Prostate gland (tissue), 2 donors: ENCODE results near the gene HEG1. TPM values are rescaled to one million over a fixed set of nuclear protein-coding genes. Genes with fewer than 3 reads are reported as not detected.

Experiments used
- DNase-seq: peaks from one replicate; pipeline ENCODE4 v3.0.0-alpha.2; 2019; ENCODE audit warnings: low spot score
- H3K27ac ChIP-seq, 2 donors: fragments of 200-600 bp; sonication (generic); 2 replicates each; pipeline ENCODE4 v1.5.1; 2017 to 2019
- H3K27me3 ChIP-seq: fragments of 200-600 bp; sonication (generic); replicated peaks from 2 replicates; pipeline ENCODE4 v1.5.1; 2019; ENCODE audit not compliant: insufficient read depth
- H3K36me3 ChIP-seq, 2 donors: fragments of 200-600 bp; sonication (generic); 1 replicate in 1 of 2; 2 replicates in 1 of 2; pipeline versions ENCODE4 v1.5.1 to v1.8.1; 2017 to 2019
- H3K4me1 ChIP-seq: fragments of 200-600 bp; sonication (generic); replicated peaks from 2 replicates; pipeline ENCODE4 v1.5.1; 2019
- H3K4me3 ChIP-seq, 2 donors: fragments of 200-600 bp; sonication (generic); 2 replicates each; pipeline ENCODE4 v1.5.1; 2017 to 2019
- H3K9me3 ChIP-seq: fragments of 200-600 bp; sonication (generic); 2 replicates; pipeline ENCODE4 v1.5.1; 2017
- POLR2A ChIP-seq: fragments of 450-650 bp; IDR thresholded peaks from one replicate; pipeline ENCODE4 v1.6.1; 2016; ENCODE audit warnings: antibody characterized with exemption, mild to moderate bottlenecking
- POLR2AphosphoS5 ChIP-seq: sonication (generic); formaldehyde crosslinking; IDR thresholded peaks from one replicate; pipeline ENCODE4 v1.6.1; 2017; ENCODE audit warnings: antibody characterized with exemption
- WGBS: methylation state at CpG from one replicate; pipeline ENCODE4 v1.1.5; 2018; 5-methylcytosine and 5-hydroxymethylcytosine counted together
- intact Hi-C: fragments of 100-400 bp; cut with DNase I; formaldehyde crosslinking; loops from one replicate; pipeline ENCODE4 v1.14.2; 2022
- total RNA-seq, 2 donors: library from RNA; depleted of rRNA; stranded (reverse); fragments of >200 nt; gene quantifications; one replicate each; pipeline ENCODE4 v1.1.0, GENCODE V29; 2016
- TF ChIP-seq, protein P1 (sequence below), 4 experiments: fragments of 200-600 bp in 2 of 4; fragments of 450-650 bp in 2 of 4; sonication (generic) in 2 of 4; IDR thresholded peaks; 1 replicate in 3 of 4; 2 replicates in 1 of 4; pipeline ENCODE4 v1.5.1; 2016 to 2019; ENCODE audit warnings: antibody characterized with exemption in 4 of 4, mild to moderate bottlenecking in 2 of 4, moderate library complexity in 2 of 4

Gene HEG1
- total RNA-seq, 2 donors from 2014 or later = 27.5 to 130 TPM

DNA sequence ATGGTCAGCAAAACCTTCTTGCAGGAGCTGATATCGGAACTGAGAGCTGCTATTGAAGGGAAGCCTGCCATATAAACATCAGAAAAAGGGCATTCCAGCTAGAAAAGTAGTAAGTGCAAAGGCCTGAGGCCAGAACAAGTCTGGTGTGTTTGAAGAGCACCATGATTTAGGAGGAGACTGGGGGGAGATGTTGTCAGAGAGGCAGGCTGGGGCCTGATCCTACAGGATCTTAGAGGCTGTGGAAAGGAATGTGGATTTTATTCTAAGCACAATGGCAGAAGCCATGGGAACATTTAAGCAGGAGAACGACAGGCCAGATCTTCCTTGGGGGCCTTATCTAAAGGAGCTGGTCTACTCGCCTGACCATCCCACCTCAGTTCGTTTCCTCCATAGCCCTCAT is 116.1 kb downstream of the HEG1 start:
- intact Hi-C loops = no loop called here
- DNase-seq = peak; percentile 4
- no peaks in the 10 kb centered on the region for H3K36me3 ChIP-seq
- TF ChIP-seq POLR2A (no peak), POLR2AphosphoS5 (no peak)
- TF ChIP-seq, protein P1, sequence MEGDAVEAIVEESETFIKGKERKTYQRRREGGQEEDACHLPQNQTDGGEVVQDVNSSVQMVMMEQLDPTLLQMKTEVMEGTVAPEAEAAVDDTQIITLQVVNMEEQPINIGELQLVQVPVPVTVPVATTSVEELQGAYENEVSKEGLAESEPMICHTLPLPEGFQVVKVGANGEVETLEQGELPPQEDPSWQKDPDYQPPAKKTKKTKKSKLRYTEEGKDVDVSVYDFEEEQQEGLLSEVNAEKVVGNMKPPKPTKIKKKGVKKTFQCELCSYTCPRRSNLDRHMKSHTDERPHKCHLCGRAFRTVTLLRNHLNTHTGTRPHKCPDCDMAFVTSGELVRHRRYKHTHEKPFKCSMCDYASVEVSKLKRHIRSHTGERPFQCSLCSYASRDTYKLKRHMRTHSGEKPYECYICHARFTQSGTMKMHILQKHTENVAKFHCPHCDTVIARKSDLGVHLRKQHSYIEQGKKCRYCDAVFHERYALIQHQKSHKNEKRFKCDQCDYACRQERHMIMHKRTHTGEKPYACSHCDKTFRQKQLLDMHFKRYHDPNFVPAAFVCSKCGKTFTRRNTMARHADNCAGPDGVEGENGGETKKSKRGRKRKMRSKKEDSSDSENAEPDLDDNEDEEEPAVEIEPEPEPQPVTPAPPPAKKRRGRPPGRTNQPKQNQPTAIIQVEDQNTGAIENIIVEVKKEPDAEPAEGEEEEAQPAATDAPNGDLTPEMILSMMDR (IDR thresholded peaks at IDR 0.05) = no peak
- no peaks in the 10 kb centered on the region for H3K9me3 ChIP-seq
- 54% methylated on average over 4 of the region's 4 CpGs for WGBS
- H3K27ac ChIP-seq = no peak overlapping the region
- H3K4me1 ChIP-seq = no peaks in the 10 kb centered on the region
- H3K27me3 ChIP-seq = no peaks in the 10 kb centered on the region
- H3K4me3 ChIP-seq = no peak overlapping the region

DNA sequence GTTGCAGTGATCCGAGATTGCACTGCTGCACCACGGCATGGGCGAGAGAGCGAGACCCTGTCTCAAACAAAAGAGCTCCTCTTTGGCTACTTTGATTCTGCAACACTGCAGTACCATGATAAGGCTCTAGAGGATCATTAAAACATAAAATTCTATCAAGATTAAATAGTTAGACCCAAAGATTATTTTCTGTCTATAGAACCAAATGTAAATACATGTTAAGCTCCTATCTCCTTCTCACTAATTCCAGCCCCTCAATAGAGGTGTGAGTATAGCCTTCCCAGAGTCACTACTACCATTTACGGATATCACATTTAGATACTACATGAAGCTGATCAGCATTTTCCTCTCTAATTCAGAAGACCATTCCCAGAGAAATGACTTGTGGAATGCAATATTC is 116.9 kb downstream of the HEG1 start:
- no peaks in the 10 kb centered on the region for H3K36me3 ChIP-seq
- no peak overlapping the region for H3K4me3 ChIP-seq
- TF ChIP-seq POLR2A = no peak
- TF ChIP-seq, protein P1 (IDR thresholded peaks at IDR 0.05) = no peak
- no peak for TF ChIP-seq POLR2AphosphoS5
- DNase-seq = no peak
- no peaks in the 10 kb centered on the region for H3K9me3 ChIP-seq
- 95% methylated on average over 5 of the region's 5 CpGs for WGBS
- no peaks in the 10 kb centered on the region for H3K27me3 ChIP-seq
- intact Hi-C loops = no loop called here
- no peak overlapping the region for H3K27ac ChIP-seq
- no peaks in the 10 kb centered on the region for H3K4me1 ChIP-seq

DNA sequence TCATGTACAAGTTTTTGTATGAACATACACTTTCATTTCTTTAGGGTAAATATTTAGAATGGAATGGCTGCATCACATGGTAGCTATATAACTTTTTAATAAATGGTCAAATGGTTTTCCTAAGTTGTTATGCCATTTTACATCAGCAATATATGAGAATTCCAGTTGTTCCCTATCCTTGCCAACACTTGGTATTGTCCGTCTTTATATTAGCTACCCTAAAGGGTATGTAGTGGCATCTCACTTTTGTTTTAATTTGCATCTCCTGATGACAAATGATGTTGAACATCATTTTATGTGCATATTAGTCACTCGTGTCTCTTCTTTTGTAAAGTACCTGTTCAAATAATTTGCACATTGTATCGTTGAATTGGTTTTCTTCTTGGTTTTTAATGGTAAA is 118.7 kb downstream of the HEG1 start:
- Histone ChIP-seq H3K4me1 (no peaks in the 10 kb centered on the region), H3K9me3 (no peaks in the 10 kb centered on the region), H3K27ac (no peak overlapping the region), H3K36me3 (no peaks in the 10 kb centered on the region), H3K27me3 (no peaks in the 10 kb centered on the region), H3K4me3 (no peak overlapping the region)
- 96% methylated on average over 3 of the region's 3 CpGs for WGBS
- TF ChIP-seq, protein P1 (IDR thresholded peaks at IDR 0.05) = no peak
- TF ChIP-seq POLR2AphosphoS5 = no peak
- no peak for TF ChIP-seq POLR2A
- intact Hi-C loops = no loop called here
- DNase-seq = no peak

DNA sequence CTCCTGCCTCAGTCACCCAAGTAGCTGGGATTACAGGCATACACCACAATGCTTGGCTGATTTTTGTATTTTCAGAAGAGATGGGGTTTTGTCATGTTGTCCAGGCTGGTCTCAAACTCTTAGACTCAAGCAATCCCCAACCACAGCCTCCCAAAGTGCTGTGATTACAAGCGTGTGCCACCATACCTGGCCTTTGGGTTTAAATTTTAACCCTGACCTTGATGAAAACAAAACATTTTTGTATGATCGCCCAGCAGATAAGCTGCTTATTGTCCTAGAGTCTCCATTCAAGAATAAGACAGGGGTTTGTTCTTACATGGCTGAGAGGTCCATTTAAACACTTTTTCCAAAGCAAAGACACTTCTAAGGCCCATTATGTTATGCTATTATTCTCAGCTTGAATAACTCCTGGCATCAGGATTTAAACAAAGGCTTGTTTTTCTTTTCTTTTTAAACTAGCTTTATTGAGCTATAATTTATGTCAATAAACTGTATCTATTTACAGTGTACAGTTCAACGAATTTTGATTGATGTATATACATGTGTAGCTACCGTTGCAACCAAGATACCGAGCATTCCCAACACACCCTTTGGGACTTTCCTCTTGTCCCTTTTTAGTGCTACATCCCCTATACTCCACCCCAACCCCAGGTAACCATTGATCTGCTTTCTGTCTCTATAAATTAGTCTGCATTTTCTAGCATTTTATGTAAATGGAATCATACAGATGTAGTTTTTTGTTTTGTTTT is 119.8 kb downstream of the HEG1 start:
- H3K27me3 ChIP-seq = no peaks in the 10 kb centered on the region
- intact Hi-C loops = no loop called here
- no peak for DNase-seq
- no peak overlapping the region for H3K4me3 ChIP-seq
- no peaks in the 10 kb centered on the region for H3K36me3 ChIP-seq
- H3K9me3 ChIP-seq = no peaks in the 10 kb centered on the region
- H3K27ac ChIP-seq = no peak overlapping the region
- no peaks in the 10 kb centered on the region for H3K4me1 ChIP-seq
- 53% methylated on average over 5 of the region's 5 CpGs for WGBS
- TF ChIP-seq POLR2A (no peak), POLR2AphosphoS5 (no peak)
- TF ChIP-seq, protein P1 (IDR thresholded peaks at IDR 0.05) = no peak

GRCh38 chr3:124935264-124935663 is 120.5 kb downstream of the HEG1 start:
- H3K27me3 ChIP-seq = no peaks in the 10 kb centered on the region
- H3K27ac ChIP-seq = no peak overlapping the region
- intact Hi-C loops = no loop called here
- H3K4me1 ChIP-seq = no peaks in the 10 kb centered on the region
- no peaks in the 10 kb centered on the region for H3K9me3 ChIP-seq
- no peaks in the 10 kb centered on the region for H3K36me3 ChIP-seq
- TF ChIP-seq, protein P1 (IDR thresholded peaks at IDR 0.05) = no peak
- no peak for TF ChIP-seq POLR2AphosphoS5
- no peak for TF ChIP-seq POLR2A
- no peak for DNase-seq
- no peak overlapping the region for H3K4me3 ChIP-seq
